ENCODE data around the gene USP32. TPM values are rescaled to one million over a fixed set of nuclear protein-coding genes. Genes with fewer than 3 reads are reported as not detected.
"Not testable (repeated sequence)": the region's sequence is repeated elsewhere in the genome, so short reads cannot be mapped to it uniquely, and the experiment has no call there.

The USP32 gene
- total RNA-seq, 1 experiment from 2014 or later = 103 TPM

DNA sequence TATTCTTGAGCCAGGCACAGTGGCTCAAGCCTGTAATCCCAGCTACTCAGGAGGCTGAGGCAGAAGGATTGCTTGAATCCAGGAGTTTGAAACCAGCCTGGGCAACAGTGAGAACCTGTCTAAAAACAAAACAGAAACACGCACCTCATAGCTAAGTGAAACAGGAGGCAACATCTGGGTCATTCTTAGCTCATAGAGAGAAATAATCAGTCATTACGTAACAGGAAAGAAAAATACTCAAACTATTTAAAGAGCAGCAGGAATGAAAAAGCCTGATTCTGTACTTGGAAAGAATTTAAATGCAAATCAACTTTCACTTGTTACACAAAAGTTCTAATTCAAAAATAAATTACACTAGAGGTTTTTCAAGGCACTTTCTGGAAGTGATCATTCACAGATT, 47.6 kb upstream of the USP32 start:
- ATAC-seq (no peak), DNase-seq (ENCODE audit: low spot score) (no peak)
- no peaks in the 10 kb centered on the region for H3K36me3 Mint-ChIP-seq
- H3K9me3 Mint-ChIP-seq = peaks cover 8% of the 10 kb centered on the region; the same call in 1 of the 2 replicates
- CTCF ChIA-PET = interaction anchor here (0.7 to 1.0 kb wide), 4 partner anchors 130 to 298 kb away, joined by 4 read pairs; no protein-coding TSS in a partner anchor
- TF ChIP-seq KAT7 (CRISPR knock-in tag; IDR thresholded peaks at IDR 0.05; ENCODE audit: borderline replicate concordance) = no peak
- TF ChIP-seq, protein P1, sequence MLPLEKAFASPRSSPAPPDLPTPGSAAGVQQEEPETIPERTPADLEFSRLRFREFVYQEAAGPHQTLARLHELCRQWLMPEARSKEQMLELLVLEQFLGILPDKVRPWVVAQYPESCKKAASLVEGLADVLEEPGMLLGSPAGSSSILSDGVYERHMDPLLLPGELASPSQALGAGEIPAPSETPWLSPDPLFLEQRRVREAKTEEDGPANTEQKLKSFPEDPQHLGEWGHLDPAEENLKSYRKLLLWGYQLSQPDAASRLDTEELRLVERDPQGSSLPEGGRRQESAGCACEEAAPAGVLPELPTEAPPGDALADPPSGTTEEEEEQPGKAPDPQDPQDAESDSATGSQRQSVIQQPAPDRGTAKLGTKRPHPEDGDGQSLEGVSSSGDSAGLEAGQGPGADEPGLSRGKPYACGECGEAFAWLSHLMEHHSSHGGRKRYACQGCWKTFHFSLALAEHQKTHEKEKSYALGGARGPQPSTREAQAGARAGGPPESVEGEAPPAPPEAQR (CRISPR knock-in tag; IDR thresholded peaks at IDR 0.05) = no peak
- TF ChIP-seq, protein P2, sequence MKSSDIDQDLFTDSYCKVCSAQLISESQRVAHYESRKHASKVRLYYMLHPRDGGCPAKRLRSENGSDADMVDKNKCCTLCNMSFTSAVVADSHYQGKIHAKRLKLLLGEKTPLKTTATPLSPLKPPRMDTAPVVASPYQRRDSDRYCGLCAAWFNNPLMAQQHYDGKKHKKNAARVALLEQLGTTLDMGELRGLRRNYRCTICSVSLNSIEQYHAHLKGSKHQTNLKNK (CRISPR knock-in tag; IDR thresholded peaks at IDR 0.05) = no peak
- H3K4me3 Mint-ChIP-seq = no peak overlapping the region
- H3K27me3 Mint-ChIP-seq (ENCODE audit: low read depth) = no peaks in the 10 kb centered on the region; the same call in 1 of the 2 replicates
- H3K4me1 Mint-ChIP-seq = peaks cover 5% of the 10 kb centered on the region
- POLR2A ChIA-PET = interaction anchor here (0.6 kb wide), 1 partner anchor 32 kb away, joined by 4 read pairs; no protein-coding TSS in a partner anchor
- H3K27ac Mint-ChIP-seq = peak overlapping the region; percentile 93; the same call in 1 of the 2 replicates

DNA sequence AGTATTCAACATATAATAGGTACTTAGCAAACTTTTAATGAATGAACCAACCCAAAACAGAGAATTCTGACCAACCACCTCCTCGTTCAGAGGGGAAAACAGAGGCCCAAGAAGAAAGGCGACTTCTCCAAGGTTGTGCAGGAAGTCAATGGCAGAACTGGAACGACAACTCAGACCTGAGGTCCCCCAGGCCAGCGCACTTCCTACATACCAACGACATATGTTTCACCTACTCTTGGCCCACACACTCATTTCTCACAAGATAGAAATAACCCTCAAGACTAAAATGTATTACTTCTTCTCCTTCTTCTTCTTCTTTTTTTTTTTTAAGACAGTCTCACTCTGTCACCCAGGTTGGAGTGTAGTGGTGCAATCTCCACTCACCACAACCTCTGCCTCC, 44.7 kb upstream of the USP32 start:
- CTCF ChIA-PET = no interaction called here
- POLR2A ChIA-PET = no interaction called here
- Mint-ChIP-seq H3K9me3 (peaks cover 32% of the 10 kb centered on the region), H3K4me3 (no peak overlapping the region), H3K27ac (no peak overlapping the region), H3K4me1 (peaks cover 5% of the 10 kb centered on the region), H3K27me3 (ENCODE audit: low read depth) (no peaks in the 10 kb centered on the region; the same call in 1 of the 2 replicates), H3K36me3 (peaks cover 15% of the 10 kb centered on the region)
- no peak for ATAC-seq
- no peak for DNase-seq (ENCODE audit: low spot score)
- TF ChIP-seq TP53 (CRISPR knock-in tag; IDR thresholded peaks at IDR 0.05) (no peak), SMAD4 (CRISPR knock-in tag; IDR thresholded peaks at IDR 0.05) (no peak)

DNA sequence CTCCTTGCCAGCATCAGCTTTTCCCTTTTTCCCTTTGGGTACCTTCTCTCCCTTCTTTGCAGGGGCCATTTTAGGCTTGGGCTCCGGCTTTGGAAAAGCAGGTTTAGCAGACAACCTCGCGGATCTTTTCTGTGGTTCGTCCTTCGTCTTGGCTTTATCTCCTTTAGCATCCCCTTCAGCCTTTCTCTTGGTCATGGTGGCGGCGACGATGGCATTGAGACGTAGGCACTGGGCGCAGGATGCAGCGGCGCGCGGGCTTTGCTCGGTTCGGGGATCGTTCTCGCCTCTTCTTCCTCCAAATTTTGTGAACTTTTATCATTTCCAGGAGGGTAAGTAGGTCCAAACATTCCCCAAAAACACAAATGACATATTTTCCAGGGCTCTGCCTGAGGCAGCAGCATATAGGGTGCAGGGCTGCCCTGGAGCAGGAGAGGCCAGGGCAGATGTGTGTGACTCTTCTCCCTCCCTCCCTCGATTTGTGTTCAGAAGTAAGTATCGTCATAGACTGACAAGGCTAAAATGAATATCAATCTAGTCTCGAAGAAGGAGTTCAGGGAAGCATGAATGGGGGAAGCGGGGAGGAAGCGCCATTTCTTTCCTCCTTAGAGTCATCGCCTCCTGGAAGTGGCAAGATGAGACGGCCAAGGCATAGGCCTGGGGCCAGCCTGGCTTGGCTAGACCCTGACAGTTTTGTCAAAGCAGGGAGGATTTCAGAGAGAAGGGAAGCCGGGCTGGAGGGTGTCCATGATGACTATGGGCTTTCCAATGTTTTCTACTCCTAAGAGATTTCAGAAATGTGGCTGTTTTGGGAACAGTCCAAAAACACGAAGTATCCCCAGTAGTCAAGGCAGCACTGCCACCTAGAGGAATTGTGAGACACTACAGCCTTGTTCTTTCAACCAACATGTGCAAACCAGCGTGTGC, 43.6 kb upstream of the USP32 start:
- peaks cover 24% of the 10 kb centered on the region for H3K9me3 Mint-ChIP-seq
- no peaks in the 10 kb centered on the region; the same call in 1 of the 2 replicates for H3K27me3 Mint-ChIP-seq (ENCODE audit: low read depth)
- POLR2A ChIA-PET = no interaction called here
- ATAC-seq (peak; percentile 92), DNase-seq (ENCODE audit: low spot score) (peak; percentile 63)
- no peak overlapping the region for H3K4me3 Mint-ChIP-seq
- TF ChIP-seq TEAD4 (CRISPR knock-in tag; IDR thresholded peaks at IDR 0.05) (no peak), GTF2I (CRISPR knock-in tag; conservative IDR thresholded peaks at IDR 0.05) (no peak)
- TF ChIP-seq, protein P2 (CRISPR knock-in tag; IDR thresholded peaks at IDR 0.05) = no peak
- TF ChIP-seq, protein P3, sequence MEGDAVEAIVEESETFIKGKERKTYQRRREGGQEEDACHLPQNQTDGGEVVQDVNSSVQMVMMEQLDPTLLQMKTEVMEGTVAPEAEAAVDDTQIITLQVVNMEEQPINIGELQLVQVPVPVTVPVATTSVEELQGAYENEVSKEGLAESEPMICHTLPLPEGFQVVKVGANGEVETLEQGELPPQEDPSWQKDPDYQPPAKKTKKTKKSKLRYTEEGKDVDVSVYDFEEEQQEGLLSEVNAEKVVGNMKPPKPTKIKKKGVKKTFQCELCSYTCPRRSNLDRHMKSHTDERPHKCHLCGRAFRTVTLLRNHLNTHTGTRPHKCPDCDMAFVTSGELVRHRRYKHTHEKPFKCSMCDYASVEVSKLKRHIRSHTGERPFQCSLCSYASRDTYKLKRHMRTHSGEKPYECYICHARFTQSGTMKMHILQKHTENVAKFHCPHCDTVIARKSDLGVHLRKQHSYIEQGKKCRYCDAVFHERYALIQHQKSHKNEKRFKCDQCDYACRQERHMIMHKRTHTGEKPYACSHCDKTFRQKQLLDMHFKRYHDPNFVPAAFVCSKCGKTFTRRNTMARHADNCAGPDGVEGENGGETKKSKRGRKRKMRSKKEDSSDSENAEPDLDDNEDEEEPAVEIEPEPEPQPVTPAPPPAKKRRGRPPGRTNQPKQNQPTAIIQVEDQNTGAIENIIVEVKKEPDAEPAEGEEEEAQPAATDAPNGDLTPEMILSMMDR (IDR thresholded peaks at IDR 0.05) = peak; percentile 89
- TF ChIP-seq, protein P4, sequence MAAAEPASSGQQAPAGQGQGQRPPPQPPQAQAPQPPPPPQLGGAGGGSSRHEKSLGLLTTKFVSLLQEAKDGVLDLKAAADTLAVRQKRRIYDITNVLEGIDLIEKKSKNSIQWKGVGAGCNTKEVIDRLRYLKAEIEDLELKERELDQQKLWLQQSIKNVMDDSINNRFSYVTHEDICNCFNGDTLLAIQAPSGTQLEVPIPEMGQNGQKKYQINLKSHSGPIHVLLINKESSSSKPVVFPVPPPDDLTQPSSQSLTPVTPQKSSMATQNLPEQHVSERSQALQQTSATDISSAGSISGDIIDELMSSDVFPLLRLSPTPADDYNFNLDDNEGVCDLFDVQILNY (CRISPR knock-in tag; IDR thresholded peaks at IDR 0.05) = no peak
- H3K36me3 Mint-ChIP-seq = peaks cover 15% of the 10 kb centered on the region
- CTCF ChIA-PET = interaction anchor here (0.9 kb wide), 1 partner anchor 293 kb away, joined by 4 read pairs; no protein-coding TSS in a partner anchor
- peaks cover 5% of the 10 kb centered on the region for H3K4me1 Mint-ChIP-seq
- no peak overlapping the region for H3K27ac Mint-ChIP-seq

DNA sequence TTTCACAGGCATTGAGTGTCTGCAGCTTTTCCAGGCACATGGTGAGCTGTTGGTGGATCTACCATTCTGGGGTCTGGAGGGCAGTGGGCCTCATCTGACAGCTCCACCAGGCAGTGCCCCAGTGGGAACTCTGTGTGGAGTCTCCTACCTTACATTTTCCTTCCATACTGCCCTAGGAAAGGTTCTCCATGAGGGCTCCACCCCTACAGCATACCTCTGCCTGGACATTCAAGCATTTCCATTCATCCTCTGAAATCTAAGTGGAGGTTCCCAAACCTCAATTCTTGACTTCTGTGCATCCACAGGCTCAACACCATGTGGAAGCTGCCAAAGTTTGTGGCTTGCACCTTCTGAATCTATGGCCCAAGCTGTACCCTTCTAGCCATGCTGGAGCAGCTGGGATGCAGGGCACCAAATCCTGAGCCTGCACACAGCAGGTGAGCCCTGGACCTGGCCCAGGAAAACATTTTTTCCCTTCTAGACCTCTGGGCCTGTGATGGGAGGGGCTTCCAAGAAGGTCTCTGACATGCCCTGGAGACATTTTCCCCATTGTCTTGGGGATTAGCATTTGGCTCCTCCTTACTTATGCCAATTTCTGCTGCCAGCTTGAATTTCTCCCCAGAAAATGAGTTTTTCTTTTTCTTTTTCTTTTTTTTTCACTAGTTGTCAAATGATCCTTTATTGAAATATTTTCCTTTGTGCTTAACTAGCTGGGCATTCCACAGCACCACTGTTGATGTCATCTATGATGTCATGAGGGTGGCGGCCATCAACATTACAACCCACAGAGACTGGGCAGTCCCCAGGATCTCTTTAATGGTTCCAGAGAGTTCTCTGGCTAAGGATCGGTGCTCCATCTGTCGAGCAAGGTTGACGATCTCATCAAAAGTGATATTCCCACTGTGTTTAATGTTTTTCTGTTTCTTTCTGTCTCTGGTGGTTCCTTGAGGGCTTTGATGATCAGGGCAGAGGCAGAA, 41.4 kb upstream of the USP32 start:
- H3K27ac Mint-ChIP-seq = not testable (repeated sequence)

DNA sequence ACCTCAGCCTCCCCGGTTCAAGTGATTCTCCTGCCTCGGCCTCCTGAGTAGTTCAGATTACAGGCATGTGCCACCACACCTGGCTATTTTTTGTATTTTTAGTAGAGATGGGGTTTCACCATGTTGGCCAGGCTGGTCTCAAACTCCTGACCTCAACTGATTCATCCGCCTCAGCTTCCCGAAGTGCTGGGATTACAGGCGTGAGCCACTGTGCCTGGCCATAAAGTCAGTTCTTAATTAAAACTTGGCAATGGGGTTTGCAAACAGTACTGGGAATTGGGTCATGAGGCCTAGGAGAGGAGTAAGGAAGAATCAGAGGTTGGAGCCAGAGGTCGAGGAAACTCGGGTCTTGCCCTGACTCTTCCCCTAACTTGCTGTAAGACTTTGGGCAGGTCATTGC, 38.6 kb upstream of the USP32 start:
- POLR2A ChIA-PET = not testable (repeated sequence)

More for the DNA sequence above, 41.4 kb upstream of the USP32 start:
- H3K4me1 Mint-ChIP-seq; DNase-seq (ENCODE audit: low spot score); CTCF ChIA-PET; ATAC-seq; POLR2A ChIA-PET; H3K4me3 Mint-ChIP-seq; H3K27me3 Mint-ChIP-seq (ENCODE audit: low read depth): not testable (repeated sequence)
- Mint-ChIP-seq H3K9me3 (peaks cover 24% of the 10 kb centered on the region), H3K36me3 (peaks cover 15% of the 10 kb centered on the region)

DNA sequence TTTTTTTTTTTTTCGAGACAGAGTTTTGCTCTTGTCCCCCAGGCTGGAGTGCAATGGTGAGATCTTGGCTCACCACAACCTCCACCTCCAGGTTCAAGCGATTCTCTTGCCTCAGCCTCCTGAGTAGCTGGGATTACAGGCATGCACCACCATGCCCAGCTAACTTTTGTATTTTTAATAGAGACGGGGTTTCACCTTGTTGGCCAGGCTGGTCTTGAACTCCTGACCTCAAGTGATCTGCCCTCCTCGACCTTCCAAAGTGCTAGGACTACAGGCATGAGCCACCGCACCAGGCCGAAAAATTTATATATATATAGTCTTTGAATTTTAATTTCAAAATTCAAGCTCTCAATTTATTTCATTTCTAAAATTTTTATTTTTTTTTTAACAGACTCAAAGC, 36.6 kb upstream of the USP32 start:
- ATAC-seq; POLR2A ChIA-PET; H3K4me3 Mint-ChIP-seq; H3K27ac Mint-ChIP-seq; DNase-seq (ENCODE audit: low spot score); H3K27me3 Mint-ChIP-seq (ENCODE audit: low read depth); H3K4me1 Mint-ChIP-seq: not testable (repeated sequence)
- CTCF ChIA-PET = interaction anchor here (0.6 kb wide), 1 partner anchor 32 kb away, joined by 7 read pairs; no protein-coding TSS in a partner anchor
- Mint-ChIP-seq H3K9me3 (peaks cover 17% of the 10 kb centered on the region), H3K36me3 (peaks cover 13% of the 10 kb centered on the region)

More for the DNA sequence above, 38.6 kb upstream of the USP32 start:
- Mint-ChIP-seq H3K9me3 (peaks cover 24% of the 10 kb centered on the region), H3K36me3 (peaks cover 15% of the 10 kb centered on the region)
- H3K4me3 Mint-ChIP-seq; H3K27ac Mint-ChIP-seq; H3K4me1 Mint-ChIP-seq; DNase-seq (ENCODE audit: low spot score); H3K27me3 Mint-ChIP-seq (ENCODE audit: low read depth); ATAC-seq: not testable (repeated sequence)
- CTCF ChIA-PET = interaction anchor here (0.6 to 1.4 kb wide), 3 partner anchors 8 to 12 kb away, joined by 3 to 4 read pairs (median 4); partner anchors contain the start of gene CHCT1

Data from WTC11 (cell line).